NT2/D1 (cell line): ENCODE results near the gene AKAP5.

Experiments
- SUZ12 ChIP-seq: IDR thresholded peaks from 2 replicates; pipeline ENCODE4 v1.6.1; 2011; ENCODE audit not compliant: insufficient read length, insufficient read depth; ENCODE audit errors: extremely low read depth
- YY1 ChIP-seq: IDR thresholded peaks from 2 replicates; pipeline ENCODE4 v1.6.1; 2011; ENCODE audit not compliant: insufficient read length, insufficient read depth
- ZNF274 ChIP-seq: IDR thresholded peaks from 2 replicates; pipeline ENCODE4 v1.6.1; 2011; ENCODE audit warnings: mild to moderate bottlenecking, low read depth, low read length

GRCh38 chr14:64502887-64503433, 37.7 kb downstream of the AKAP5 start:
- TF ChIP-seq SUZ12 (no peak), ZNF274 (no peak), YY1 (no peak)
